ENCODE results near the gene KLF18.
"Not testable (repeated sequence)": the region's sequence is repeated elsewhere in the genome, so short reads cannot be mapped to it uniquely, and the experiment has no call there.

KLF18 gene

DNA sequence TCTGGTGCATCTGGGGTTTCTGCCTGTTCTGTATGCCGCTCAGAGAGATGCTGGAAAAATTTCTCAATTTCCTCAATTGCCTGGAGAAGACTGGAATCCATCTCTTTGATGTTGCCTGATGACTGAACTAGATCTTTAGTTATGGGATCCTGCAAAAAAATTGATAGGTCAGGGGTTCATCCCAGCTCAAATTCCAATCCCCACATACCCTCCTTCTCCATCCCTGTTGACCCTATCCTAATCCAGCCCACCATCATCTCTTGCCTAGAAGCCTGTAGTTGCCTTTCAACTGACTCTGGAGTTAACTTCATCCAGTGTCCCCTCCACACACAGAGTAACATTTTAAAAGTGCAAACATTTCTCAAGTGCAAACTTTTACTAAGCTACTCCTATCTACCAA, at the start of gene KLF18:
TSS of gene KLF18 (minus strand) at position 101 of the 400 bp plus-strand sequence. CDS start at position 101, 0 bp downstream.
- no peak for DNase-seq

DNA sequence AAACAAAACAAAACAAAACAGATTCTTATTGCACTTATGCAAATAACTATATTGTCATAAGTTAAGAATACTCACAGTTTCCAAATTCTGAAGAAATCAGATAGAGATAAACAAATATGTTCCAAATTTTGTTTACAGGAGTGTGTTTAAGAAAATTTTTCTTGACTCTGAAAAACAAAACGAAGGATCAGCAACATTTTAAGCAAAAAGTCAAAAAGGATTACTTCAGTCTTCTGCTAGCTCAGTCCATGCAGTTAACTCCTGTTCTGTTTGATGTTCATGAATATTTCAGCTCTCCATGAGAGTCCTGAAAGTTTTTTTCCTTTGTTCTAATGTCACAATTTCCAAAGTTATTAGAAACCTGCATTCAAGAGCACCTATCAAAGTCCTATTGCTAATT, 33.2 kb upstream of the KLF18 start:
- no peak for DNase-seq

DNA sequence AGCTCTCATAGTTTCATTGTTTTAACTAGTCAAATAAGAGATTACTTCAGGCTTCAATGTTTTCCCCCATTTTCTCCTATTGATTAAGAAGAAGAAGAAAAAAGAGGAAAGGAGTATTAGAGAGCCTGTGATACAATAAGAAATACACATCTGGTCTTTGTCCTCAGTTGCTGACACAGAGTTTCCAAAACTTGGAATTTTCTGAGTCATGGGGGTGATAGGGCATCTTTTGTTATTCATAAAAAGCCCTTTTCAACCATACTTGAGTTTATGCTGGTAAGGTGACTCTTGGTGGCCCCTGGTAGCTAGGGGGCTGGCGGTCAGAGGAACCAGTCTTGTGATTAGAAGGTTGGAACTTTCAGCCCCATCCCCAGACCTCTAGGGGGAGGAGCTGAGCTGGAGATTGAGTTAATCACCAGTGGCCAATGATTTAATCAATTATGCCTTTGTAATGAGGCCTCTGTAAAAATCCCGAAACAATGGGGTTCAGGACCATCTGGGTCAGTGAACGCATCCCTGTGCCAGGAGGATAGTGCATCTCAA, 28.9 kb upstream of the KLF18 start:
- no peak for DNase-seq

DNA sequence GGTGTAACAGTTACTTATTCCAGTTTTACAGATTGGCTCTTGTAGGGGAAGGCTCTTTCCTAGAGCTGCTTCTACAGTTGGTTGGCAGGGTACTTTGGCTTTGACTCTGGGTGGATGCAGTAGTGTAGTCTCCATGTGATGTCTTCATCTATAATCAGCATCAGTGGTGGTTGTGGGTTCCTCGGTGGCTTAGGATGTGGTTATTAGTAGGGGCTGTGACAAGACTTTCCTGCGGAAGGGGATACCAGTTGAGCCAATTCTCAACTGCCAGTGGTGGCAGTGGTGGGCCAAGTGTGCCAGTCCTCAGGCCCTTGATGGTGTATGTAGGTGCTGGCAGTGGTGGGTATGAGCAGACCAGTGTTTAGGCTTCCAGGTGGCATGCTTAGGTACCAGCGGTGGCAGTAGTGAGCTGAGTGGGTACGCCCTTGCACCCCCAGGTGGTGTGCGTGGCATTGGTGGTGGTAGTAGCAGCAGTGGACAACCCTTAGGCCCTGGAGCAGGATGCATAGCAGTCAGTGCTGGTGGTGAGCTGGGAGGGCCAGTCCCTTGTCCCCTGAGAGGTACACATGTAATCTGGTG, 27.2 kb upstream of the KLF18 start:
- DNase-seq: no peak

DNA sequence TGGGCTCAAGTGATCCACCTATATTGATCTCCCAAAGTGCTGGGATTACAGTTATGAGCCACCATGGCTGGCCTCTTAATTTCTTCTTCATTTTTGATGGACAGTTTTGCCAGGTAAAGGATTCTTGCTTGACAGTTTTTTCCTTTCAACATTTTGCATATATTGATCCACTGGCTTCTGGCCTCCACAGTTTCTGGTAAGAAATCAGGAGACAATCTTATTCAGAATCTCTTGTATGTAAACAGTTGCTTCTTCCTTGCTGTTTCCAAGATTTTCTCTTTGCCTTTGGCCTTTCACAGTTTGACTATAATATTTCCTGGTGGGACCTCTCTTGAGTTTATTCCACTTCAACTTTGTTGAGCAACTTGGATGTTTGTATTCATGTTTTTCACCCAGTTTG, 20.1 kb upstream of the KLF18 start:
- no peak for DNase-seq

DNA sequence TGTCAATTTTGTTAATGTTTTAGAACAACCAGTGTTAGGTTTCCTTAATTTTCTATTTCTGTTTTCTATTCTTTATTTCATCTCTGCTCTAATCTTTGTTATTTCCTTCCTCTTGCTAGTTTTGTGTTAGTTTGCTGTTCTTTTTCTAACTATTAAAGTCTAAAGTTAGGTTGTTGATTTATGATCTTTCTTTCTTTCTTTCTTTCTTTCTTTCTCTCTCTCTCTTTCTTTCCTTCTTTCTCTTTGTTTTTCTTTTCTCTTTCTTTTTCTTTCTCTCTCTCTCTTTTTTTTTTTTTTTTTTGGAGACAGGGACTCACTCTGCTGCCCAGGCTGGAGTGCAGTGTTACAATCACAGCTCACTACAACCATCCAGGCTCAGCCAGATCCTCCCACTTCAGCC, 17.4 kb upstream of the KLF18 start:
- no peak for DNase-seq

DNA sequence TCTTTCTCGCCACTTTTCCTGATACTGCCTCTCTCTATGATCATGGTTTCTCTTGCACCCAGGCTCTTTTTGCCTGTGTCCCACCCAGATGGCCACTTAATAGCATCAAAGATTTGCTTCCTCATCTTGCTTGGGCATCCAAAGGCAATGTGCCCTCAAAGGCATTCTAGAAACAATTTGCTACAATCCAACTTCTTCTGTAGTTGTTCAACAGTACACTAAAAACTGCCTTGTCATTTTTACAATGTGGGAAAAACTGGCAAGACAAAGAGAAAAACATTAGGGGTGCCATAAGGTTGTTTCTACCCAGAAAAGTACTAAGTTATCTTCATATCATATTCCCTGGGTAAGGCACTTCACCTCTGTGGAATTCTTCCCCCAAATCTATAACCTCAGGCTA, 16.5 kb upstream of the KLF18 start:
- no peak for DNase-seq

DNA sequence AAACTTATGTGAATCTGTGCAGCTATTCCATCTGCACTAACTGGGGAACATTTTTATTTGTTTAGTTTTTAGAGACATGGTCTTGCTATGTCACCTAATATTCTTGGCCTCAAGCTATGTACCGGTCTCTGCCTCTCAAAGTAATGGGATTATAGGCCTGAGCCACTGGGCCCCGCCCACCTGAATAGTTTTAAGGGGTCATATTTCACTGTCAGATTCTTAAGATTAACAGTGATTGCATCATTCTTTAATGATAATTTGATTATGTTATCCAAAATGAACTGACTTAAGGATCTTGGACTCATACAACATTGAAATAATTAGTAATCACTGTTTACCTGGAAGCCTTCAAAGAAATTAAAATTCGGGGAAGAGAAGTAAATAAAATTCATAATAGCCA, 12.6 kb upstream of the KLF18 start:
- no peak for DNase-seq

DNA sequence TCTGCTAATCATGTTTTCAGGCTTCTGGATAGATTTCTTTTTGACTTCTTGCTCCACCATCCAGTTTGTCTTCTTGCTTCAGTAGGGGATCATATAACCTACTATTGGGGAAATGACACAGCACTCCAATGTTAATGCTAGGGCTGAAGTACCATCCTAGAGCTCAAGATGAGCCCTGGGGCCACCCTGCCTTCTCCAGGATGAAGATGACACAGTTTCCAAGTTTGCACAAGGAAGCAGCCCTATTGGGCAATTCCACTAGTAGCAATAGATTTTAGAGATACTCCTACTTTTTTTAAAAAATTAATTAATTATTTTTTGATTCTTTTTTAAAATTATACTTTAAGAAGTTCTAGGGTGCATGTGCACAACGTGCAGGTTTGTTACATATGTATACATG, 11.3 kb upstream of the KLF18 start:
- no peak for DNase-seq

DNA sequence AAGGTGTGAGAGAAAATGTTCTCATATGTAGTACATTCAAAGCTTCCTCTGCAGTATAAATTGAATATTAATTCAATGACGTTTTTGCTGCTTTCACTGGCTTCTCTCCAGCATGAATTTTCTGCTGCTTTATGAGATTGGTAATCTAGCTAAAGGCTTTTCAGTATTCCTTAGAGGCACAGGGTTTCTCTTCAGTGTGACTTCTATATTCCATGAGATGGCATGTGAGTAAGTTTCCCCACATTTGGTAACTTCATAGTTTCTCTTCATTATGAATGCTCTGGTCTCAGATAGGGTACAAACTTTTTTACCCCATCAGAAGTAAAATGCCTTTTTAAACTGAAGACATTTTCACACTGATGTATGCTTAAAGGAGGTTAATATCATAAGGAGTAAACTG, 10.4 kb upstream of the KLF18 start:
- no peak for DNase-seq

DNA sequence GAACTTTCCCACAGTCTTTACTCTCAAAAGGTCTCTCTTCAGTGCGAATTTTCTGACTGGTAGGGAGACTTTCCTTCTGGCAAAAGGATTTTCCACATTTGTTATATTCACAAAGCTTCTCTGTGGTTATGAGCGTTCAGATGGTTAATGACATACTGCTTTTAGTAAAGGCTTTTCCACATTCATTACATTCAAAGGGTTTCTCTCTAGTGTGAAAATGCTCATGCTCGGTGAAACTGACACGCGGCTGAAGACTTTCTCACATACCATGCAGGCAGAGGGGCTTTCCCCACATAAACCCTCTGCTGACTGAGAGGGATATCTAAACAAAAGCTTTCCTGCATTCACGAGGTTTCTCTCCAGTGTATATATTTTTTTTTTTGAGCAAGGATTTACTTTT, 9.9 kb upstream of the KLF18 start:
- no peak for DNase-seq

DNA sequence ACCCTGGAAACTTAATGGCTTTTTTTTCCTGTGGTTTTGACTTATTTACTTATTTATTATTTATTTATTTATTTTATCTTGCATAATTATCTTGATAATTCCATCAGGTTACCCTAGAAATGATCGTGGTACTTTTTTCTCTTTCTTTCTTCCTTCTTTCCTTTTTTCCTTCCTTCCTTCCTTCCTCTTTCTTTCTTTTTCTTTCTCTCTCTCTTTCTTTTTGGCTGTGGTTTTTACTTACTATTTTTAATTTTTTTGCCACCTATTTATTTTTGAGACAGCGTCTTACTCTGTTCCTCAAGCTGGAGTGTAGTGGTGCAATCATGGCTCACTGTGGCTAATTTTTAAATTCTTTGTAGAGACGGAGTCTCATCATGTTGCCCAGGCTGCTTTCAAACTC, 6.2 kb upstream of the KLF18 start:
- no peak for DNase-seq

DNA sequence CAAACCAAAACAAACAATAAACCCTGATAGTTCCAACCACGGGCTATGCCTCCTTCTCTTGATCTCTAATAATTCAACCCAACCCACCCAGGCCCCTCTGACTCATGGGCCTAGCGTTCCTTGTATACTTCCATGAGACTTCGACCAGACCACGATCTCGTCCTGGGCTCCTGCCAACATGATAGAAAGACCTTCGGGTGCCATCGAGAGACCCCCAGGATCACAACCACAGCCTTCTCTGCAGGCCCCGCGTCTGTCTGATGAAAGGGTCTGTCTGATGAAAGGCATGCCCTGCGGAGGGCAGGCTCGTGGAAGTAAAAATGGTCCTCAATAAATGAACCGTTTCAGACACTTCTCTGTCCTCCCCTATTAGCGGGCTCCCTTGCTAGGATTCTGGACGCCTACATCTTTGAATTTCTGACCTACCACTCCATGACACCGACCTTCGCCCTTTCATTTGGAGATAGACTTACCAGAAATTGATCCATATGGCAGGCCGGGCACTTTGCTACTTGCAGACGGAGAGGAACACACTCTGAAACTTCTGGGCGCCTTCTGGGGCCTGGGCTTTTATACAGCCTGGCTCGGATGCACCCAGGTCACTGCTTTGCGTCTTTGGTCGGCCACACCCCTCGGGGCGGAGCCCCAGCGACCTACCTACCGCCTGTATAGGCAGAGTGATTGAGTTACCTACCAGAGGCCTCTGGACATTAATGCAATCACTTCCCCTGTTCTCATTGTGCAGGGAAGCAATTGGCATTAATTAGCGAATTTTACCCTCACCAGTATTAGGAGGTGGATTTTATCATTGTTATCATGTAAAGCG, 5.3 kb upstream of the KLF18 start:
- DNase-seq: no peak

DNA sequence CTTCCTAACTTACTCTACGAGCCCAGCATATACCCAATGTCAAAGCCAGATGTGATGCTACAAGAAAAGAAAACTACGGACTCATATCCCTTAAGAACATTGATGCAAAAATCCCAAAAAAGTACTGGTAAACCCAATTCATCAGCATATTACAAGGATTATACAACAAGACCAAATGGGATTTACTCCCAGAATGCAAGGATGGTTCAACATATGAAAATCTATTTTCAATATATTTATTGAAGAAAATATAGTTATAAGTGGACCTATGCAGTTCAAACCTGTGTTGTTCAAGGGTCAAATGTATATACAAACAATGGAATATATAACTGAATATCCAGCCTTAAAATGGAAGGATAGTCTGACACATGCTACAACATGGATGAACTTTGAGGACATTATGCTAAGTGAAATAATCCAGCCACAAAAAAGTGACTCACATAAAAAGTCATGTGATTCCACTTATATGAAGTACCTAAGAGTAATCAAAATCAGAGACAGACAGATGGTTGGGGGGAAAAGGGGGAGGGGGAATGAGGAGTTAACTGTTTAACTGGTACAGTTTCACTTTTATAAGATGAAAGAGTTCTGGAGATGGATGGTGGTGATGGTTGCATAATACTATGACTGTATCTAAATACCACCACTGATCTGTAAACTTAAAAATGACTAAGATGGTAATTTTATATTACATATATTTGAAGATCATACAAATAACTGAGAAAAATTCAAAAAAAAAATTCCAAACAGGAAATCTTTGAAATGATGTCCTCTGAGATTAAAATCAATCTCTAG, 3.7 kb upstream of the KLF18 start:
- DNase-seq: no peak

DNA sequence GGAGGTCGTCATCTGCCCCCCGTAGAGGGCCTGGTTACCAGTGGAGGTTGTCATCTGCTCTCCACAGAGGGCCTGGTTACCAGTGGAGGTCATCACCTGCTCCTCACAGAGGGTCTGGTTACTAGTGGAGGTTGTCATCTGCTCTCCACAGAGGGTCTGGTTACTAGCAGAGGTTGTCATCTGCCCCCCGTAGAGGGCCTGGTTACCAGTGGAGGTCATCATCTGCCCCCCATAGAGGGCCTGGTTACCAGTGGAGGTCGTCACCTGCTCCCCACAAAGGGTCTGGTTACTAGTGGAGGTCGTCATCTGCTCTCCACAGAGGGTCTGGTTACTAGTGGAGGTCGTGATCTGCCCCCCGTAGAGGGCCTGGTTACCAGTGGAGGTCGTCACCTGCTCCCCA, 1.9 kb downstream of the KLF18 start:
- not testable (repeated sequence) for DNase-seq

DNA sequence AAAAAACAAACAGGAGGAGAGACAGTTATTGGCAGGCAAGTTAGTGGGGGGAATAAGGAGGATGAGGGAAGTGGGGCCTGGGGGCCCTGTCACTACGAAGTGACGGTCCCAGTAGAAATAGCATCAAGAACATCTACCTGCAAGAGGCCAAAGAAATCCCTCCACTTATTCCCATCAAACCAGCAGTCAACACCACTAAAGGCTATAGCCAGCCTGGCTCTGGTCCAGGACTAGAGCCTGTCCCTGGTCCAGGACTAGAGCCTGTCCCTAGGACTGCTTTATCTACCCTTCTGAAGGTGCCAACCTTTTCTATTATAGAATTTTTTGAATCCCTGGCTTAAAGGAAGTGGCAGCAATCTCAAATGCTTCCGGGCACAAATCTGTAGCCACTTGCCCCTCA, 3.2 kb downstream of the KLF18 start:
- no peak for DNase-seq

DNA sequence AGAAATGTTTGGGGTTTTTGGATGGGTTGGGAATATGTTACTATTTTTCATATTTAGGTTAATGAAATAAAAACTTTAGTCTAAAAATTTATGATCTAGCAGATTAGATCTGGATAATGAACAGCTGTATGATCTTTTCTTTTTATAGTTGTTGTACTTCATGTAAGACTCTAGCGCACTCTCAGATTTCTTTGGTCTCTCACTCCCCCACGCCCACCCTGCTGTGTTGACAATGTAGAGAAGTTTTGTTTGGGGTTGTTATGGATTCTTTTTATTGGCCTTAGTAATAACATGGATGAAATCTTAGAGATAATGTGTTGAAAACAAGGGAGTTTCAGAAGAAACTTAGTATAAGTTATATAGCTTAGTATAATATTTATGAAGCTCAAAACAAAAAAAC, 5.5 kb downstream of the KLF18 start:
- DNase-seq: no peak

DNA sequence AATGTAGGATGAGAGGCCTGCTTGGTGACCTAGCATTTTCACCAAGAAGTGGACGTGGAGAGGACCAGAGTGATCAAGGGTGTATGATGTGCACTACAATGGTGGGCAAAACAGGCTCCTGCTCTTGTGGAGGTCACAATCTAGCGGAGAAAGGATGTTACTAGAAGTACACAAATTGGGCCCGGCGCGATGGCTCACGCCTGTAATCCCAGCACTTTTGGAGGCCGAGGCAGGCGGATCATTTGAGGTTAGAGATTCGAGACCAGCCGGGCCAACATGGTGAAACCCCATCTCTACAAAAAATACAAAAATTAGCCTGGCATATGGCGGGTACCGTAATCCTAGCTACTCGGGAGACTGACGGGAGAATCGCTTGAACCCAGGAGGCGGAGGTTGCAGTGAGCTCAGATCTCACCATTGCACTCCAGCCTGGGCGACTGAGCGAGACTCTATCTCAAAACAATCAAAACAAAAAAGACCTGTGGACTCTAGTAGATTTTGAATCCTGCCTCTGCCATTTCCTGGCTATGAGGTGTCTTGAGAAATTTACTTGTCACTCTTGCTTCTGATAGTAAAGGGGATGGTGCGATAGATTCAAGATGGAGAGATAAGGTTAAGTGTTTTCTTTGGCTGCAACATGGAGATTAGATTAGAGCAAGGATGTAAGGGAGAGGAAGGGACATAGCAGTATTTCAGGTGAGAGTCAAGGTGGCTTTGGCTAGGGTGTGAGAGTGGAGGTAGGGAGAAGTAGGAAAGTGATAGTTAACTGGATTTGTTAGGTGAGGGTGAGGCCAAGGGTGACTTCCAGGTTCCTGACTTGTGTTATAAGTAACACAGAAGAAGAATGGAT, 7.1 kb downstream of the KLF18 start:
- DNase-seq: no peak

DNA sequence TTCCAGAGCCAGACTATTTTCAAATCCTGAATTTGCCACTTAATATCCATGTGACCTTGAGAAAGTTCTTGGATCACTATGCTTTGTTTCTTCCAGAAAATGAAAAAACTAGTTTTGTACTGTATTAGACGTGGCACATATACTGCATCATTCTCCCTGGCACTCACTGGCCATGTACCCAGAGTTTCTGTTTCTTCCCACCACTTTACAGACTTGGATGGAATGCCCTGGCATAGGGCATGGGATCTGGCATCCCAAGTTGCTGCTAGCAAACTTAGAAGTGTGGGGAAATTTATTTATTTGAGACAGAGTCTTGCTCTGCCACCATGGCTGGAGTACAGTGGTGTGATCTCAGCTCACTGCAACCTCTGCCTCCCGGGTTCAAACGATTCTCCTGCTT, 10.0 kb downstream of the KLF18 start:
- DNase-seq: no peak

DNA sequence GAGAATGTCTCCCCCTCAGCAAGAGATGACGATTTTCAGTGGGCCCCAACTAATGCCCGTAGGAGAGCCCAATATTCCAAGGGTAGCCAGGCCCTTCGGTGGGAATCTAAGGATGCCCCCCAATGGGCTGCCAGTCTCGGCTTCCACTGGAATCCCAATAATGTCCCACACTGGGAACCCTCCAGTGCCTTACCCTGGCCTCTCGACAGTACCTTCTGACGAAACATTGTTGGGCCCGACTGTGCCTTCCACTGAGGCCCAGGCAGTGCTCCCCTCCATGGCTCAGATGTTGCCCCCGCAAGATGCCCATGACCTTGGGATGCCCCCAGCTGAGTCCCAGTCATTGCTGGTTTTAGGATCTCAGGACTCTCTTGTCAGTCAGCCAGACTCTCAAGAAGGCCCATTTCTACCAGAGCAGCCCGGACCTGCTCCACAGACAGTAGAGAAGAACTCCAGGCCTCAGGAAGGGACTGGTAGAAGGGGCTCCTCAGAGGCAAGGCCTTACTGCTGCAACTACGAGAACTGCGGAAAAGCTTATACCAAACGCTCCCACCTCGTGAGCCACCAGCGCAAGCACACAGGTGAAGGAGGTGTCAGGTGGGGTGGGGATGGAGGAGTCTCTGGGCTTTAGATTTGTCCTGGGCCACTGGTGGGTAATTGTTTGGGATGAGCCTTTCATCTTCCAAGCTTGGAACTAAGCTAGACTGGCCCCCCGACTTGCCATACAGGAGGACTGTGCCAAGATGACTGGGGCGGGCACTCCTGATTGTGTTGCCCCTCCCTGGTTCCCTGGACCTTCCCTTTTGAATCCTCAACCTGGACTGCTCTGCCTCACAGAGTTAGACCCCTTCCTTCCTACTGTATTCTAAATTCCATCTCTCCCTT, 11.6 kb downstream of the KLF18 start:
- DNase-seq: no peak

DNA sequence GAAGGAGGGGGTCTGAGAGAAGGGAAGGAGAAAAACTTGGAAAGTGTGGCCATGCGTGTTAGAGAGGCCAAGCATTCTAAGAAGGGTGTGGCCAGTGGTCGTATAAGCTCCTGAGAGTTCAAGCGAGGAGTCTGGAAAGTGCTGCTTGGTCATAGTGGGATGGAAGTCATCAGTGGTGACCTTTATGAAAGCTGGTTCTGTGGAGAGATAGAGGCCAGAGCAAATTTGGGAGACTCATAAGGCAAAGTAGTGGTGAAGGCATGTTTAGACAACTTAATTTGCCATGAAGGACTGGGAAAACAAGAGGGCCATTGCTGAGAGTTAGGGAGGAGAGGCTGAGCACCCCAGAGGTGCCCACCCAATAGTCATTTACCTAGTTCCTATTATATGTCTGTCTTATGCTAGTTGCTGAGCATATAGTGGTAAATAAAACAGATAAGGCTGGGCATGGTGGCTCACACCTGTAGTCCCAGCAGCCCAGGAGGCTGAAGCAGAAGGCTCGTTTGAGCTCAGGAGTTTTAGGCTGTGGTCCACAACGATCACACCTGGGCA, 21.0 kb downstream of the KLF18 start:
- DNase-seq: no peak

All from 8988T (cell line).